Measurements from ENCODE around the gene OSBPL2. TPM values are rescaled to one million over a fixed set of nuclear protein-coding genes. Genes with fewer than 3 reads are reported as not detected.
A peak's percentile ranks its signal among the peaks of the same experiment; 100 is the strongest.

Gene OSBPL2
- total RNA-seq, 1 experiment from 2014 or later = 40.2 TPM

DNA sequence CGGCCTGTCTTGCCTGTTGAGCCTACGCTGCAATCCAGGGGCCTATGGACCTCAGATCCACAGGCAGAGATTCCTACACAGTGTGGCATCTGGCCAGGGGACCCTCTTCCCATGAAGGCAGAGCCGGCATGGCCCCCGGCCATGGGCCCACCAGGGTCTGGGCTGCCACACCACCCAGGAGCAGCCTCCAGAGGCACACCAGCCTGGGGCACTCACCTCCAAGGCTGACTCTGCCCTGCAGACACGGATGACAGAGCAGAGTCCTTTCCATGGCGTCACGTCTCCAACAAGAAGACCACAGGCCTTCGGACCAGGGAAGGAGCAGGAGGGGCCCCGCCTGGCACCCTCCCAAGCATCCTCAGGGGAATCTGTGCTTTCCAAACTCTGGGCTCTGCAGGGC is 14.8 kb upstream of the OSBPL2 start:
- Histone ChIP-seq H3K4me3 (no peak overlapping the region), H3K4me1 (no peaks in the 10 kb centered on the region; the same call in 1 of the 2 replicates), H3K27me3 (peaks cover 45% of the 10 kb centered on the region), H3K36me3 (no peaks in the 10 kb centered on the region), H3K9me3 (replicated peaks) (no peaks in the 10 kb centered on the region), H3K27ac (no peak overlapping the region)
- DNase-seq = peak in 1 of 2 experiments; percentile 38

DNA sequence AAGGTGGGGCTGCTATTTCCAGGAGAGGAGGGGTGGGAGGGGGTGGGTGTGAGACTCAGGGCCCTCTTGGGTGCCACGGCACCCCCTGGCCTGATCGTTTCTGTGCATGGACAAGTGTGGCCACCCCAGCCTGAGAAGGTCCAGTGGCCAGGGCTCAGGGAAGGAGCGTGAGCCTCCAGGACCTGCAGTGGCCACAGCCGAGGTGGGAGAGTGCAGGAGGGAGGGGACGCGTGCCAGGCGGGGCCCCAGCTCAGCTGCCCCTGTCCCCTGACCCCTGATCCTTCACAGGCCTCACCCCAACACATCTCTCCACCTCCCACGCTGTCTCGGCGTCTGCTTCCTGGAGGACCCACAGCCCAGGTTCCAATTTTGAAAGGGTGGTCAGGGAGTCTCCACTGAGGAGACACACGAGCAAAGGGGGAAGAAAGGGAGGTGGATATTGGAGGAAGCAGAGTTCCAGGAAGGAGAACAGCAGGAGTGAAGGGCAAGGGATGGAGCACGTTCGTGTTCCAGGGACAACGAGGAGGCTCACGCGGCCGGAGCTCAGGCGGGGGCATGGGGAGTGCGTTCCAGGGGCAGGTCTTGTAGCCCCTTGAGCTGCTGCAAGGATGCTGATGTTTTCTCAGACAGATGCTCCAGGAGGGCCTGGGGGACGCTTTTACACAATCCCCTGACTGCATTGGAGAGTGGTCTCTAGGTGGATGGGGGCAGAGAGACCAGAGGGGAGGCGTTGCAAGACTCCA is 14.0 kb upstream of the OSBPL2 start:
- H3K4me3 ChIP-seq = no peak overlapping the region
- no peaks in the 10 kb centered on the region; the same call in 1 of the 2 replicates for H3K4me1 ChIP-seq
- H3K27me3 ChIP-seq = peaks cover 41% of the 10 kb centered on the region
- no peak overlapping the region for H3K27ac ChIP-seq
- no peaks in the 10 kb centered on the region for H3K36me3 ChIP-seq
- DNase-seq = no peak
- no peaks in the 10 kb centered on the region for H3K9me3 ChIP-seq (replicated peaks)

- H3K27ac ChIP-seq = no peak overlapping the region
- no peaks in the 10 kb centered on the region for H3K36me3 ChIP-seq
- H3K4me3 ChIP-seq = no peak overlapping the region
- peaks cover 38% of the 10 kb centered on the region for H3K27me3 ChIP-seq
- no peaks in the 10 kb centered on the region for H3K9me3 ChIP-seq (replicated peaks)
- DNase-seq = no peak
- H3K4me1 ChIP-seq = no peaks in the 10 kb centered on the region; the same call in 1 of the 2 replicates
Observed at GRCh38 chr20:62225026-62225425, 13.3 kb upstream of the OSBPL2 start.

DNA sequence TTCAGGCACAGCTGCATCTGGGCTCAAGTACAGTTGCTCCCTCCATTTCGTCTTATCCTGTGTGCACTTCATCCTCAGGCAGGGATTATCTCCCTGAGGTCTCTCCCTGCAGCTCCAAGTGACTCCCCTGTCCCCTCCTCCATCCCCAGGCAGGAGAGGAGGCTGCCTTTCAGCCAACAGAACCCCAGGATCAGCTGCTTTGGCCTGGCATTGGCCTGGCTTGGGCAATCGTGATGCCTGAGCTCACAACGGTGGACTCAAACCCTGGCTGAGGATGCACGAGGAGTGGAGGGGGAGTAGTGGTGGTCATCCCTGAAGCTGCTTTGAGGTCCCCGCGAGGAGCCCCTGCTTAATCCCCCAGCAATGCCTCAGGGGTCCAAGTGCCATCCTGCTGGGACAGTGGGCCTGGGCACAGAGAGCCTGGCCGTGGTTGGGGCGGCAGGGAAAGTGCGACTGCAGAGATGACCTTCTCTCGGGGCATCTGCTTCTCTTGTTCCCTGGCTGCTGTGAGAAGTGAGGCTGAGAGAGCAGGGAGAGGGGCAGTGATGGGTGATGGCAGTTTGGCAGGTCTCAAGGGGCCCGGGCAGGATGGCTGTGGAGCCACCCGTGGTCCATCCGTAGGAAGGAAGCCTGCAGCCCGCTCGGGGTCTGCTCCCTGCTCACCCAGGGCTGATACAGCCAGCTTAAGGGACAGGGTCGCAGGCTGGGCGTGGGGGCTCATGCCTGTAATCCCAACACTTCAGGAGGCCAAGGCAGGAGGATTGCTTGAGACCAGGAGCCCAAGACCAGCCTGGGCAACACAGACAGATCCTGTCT is 12.3 kb upstream of the OSBPL2 start:
- no peak overlapping the region for H3K27ac ChIP-seq
- no peaks in the 10 kb centered on the region; the same call in 1 of the 2 replicates for H3K9me3 ChIP-seq (replicated peaks)
- H3K4me3 ChIP-seq = no peak overlapping the region
- no peaks in the 10 kb centered on the region; the same call in 1 of the 2 replicates for H3K4me1 ChIP-seq
- H3K36me3 ChIP-seq = no peaks in the 10 kb centered on the region
- DNase-seq = peak in 1 of 2 experiments; percentile 75
- H3K27me3 ChIP-seq = peaks cover 38% of the 10 kb centered on the region

DNA sequence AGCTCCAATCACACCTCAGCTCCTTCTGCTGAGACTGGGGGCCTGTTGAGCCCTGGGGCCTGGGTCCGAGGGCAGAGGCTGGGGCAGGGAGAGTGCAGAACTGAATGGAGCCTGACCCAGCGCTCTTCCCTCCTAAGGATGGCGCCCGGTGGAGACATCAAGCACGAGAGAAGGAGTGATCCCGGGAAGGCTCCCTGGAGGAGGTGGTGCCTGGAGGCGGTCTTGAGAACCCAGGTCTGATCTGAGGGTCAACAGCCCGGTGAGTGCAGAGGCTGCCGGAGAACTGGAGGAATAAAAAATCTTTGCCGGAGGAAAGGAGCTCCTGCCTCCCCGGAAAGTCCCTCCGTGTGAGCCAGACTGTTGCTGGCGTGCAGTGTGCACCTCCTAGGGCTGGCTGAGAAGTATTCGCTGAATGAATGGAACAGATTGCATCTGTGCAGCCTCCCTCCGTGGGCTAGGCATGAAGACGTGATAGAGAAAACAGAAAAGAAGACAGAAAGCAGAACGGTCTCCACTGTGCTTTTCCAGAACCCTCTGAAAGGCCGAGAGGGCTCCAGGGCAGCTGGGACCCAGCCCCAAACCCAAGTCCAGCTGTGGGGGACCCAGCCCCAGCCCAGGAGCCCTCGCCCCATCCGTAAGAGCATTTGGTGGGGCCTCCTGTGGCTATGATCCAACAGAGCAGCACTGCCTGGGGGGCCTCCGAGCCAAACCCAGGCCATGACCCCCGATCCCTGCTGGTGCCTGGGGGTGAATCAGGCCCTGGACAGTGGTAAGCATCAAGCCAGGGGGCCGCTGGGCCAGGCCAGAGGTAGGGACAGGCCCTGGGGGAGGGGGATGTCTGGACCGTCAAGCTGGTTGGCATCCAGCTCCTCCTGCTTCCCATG is 11.4 kb upstream of the OSBPL2 start:
- Histone ChIP-seq H3K27ac (no peak overlapping the region), H3K36me3 (no peaks in the 10 kb centered on the region), H3K27me3 (peaks cover 30% of the 10 kb centered on the region), H3K9me3 (replicated peaks) (no peaks in the 10 kb centered on the region; the same call in 1 of the 2 replicates), H3K4me1 (no peaks in the 10 kb centered on the region; the same call in 1 of the 2 replicates), H3K4me3 (no peak overlapping the region)
- no peak for DNase-seq

DNA sequence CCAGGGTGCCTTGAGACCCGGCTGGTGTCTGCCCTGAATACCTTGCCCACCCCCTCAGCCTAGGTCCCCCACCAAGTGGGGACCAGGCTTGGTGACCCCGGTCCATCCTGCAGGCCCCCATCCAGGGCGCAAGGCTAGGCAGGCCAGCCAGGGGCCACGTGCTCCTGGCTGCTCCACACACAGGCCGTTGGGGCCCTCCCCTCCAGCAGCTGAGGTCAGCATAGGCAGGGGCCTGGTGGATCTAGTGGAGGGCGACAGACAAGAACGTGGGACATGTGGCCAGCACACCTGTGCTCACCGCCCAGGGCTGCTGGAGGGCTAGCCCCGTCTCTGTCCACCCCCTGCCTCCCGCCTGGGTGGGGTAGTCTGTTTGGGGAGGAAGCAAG is 10.7 kb upstream of the OSBPL2 start:
- no peak overlapping the region for H3K27ac ChIP-seq
- no peaks in the 10 kb centered on the region for H3K36me3 ChIP-seq
- DNase-seq = peak in 1 of 2 experiments; percentile 35
- no peak overlapping the region for H3K4me3 ChIP-seq
- H3K4me1 ChIP-seq = no peaks in the 10 kb centered on the region; the same call in 1 of the 2 replicates
- H3K27me3 ChIP-seq = peaks cover 25% of the 10 kb centered on the region
- H3K9me3 ChIP-seq (replicated peaks) = no peaks in the 10 kb centered on the region; the same call in 1 of the 2 replicates

- Histone ChIP-seq H3K36me3 (no peaks in the 10 kb centered on the region), H3K4me1 (no peaks in the 10 kb centered on the region; the same call in 1 of the 2 replicates), H3K4me3 (no peak overlapping the region), H3K9me3 (replicated peaks) (no peaks in the 10 kb centered on the region; the same call in 1 of the 2 replicates), H3K27me3 (peaks cover 18% of the 10 kb centered on the region), H3K27ac (no peak overlapping the region)
- peak in 1 of 2 experiments; percentile 49 for DNase-seq
Observed at GRCh38 chr20:62227977-62228958, 10.1 kb upstream of the OSBPL2 start.

DNA sequence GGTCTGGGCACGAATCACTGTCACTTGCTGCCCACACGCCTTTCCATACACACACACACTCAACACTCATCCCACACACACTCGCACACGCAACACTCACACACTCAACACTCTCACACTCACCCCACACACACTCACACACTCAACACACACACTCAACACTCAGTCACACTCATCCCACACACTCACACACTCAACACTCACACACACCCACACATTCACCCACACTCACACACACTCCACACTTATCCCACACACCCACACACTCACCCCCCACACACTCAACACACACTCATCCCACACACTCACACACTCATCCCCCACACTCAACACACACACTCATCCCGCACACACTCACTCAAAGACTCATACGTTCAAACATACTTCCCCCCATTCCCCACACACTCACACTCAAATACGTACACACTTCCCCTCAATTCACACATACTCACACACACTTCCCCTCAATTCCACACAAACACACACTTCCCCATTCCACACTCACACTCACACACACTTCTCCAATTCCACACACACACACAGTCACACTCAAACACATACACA is 9.3 kb upstream of the OSBPL2 start:
- no peak overlapping the region for H3K4me3 ChIP-seq
- H3K36me3 ChIP-seq = no peaks in the 10 kb centered on the region
- H3K27ac ChIP-seq = no peak overlapping the region
- H3K4me1 ChIP-seq = no peaks in the 10 kb centered on the region; the same call in 1 of the 2 replicates
- no peaks in the 10 kb centered on the region; the same call in 1 of the 2 replicates for H3K9me3 ChIP-seq (replicated peaks)
- H3K27me3 ChIP-seq = peaks cover 12% of the 10 kb centered on the region; the same call in 1 of the 2 replicates
- DNase-seq = no peak

DNA sequence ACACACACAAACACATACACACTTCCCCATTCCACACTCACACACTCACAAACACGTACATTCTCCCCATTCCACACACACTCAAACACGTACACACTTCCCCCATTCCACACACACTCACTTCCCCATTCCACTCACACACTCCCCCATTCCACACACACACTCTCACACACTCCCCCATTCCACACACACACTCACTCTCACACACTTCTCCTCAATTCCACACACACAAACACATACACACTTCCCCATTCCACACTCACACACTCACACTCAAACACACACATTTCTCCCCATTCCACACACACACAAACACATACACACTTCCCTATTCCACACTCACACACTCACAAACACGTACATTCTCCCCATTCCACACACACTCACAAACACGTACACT is 8.7 kb upstream of the OSBPL2 start:
- Histone ChIP-seq H3K27me3 (peaks cover 12% of the 10 kb centered on the region; the same call in 1 of the 2 replicates), H3K27ac (no peak overlapping the region), H3K9me3 (replicated peaks) (no peaks in the 10 kb centered on the region; the same call in 1 of the 2 replicates), H3K36me3 (no peaks in the 10 kb centered on the region), H3K4me1 (no peaks in the 10 kb centered on the region; the same call in 1 of the 2 replicates), H3K4me3 (no peak overlapping the region)
- DNase-seq = no peak

GRCh38 chr20:62230276-62230675 is 8.0 kb upstream of the OSBPL2 start:
- Histone ChIP-seq H3K4me3 (no peak overlapping the region), H3K36me3 (no peaks in the 10 kb centered on the region), H3K27ac (no peak overlapping the region), H3K9me3 (replicated peaks) (no peaks in the 10 kb centered on the region; the same call in 1 of the 2 replicates), H3K4me1 (peaks cover 5% of the 10 kb centered on the region), H3K27me3 (peaks cover 12% of the 10 kb centered on the region; the same call in 1 of the 2 replicates)
- no peak for DNase-seq

DNA sequence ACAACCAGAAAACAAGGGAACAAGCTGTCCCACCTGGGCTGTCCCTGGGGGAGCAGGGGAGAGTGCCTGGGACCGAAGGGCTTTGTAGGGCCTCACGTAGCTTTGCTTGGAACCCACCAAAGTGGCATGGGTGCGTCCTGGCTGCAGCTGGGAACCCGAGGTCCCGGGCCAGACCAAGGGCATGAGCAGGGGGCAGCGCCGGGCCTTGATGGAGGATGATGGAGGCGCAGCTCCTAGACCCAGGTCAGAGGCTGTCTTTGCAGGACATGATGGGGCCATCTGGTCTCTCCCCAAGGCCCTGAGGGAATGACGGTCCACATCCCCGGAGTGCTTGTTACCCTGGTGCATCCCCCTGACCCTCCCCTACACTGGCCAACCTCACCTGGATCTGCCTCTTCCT is 7.6 kb upstream of the OSBPL2 start:
- peaks cover 8% of the 10 kb centered on the region for H3K4me1 ChIP-seq
- no peaks in the 10 kb centered on the region; the same call in 1 of the 2 replicates for H3K9me3 ChIP-seq (replicated peaks)
- no peaks in the 10 kb centered on the region for H3K36me3 ChIP-seq
- H3K27ac ChIP-seq = no peak overlapping the region
- H3K27me3 ChIP-seq = peaks cover 12% of the 10 kb centered on the region; the same call in 1 of the 2 replicates
- no peak overlapping the region for H3K4me3 ChIP-seq
- no peak for DNase-seq

- Histone ChIP-seq H3K36me3 (no peaks in the 10 kb centered on the region), H3K27me3 (peaks cover 12% of the 10 kb centered on the region; the same call in 1 of the 2 replicates), H3K4me1 (peaks cover 8% of the 10 kb centered on the region), H3K4me3 (no peak overlapping the region), H3K27ac (no peak overlapping the region), H3K9me3 (replicated peaks) (no peaks in the 10 kb centered on the region; the same call in 1 of the 2 replicates)
- no peak for DNase-seq
Observed at GRCh38 chr20:62231292-62231691, 7.0 kb upstream of the OSBPL2 start.

DNA sequence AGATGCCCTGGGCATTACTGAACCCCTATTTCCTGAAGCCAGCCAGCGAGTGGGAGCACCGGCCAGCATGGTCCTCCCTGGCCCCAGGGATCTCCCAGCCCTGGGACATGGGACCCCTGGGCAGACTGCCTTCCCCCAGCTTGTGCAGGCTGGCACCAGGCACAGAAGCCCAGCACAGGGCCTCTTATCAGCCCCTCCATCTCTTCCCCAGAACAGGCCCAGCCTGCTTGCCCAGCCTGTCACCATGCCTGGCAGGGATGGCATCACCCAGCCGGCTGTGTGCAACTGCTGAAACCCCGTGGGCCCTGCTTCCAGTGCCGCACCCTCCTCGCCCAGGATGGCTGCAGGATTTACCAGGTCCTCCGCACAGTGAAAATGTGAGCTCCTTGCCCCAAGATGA is 6.1 kb upstream of the OSBPL2 start:
- Histone ChIP-seq H3K4me1 (peaks cover 8% of the 10 kb centered on the region), H3K27me3 (peaks cover 3% of the 10 kb centered on the region; the same call in 1 of the 2 replicates), H3K27ac (no peak overlapping the region), H3K36me3 (no peaks in the 10 kb centered on the region), H3K4me3 (no peak overlapping the region), H3K9me3 (replicated peaks) (no peaks in the 10 kb centered on the region; the same call in 1 of the 2 replicates)
- no peak for DNase-seq
